HG03432 (cell line): ENCODE measurements around the gene ILK.

Experiments used
- ATAC-seq: cut with Tn5 transposase; IDR thresholded peaks from one replicate; pipeline ENCODE4 v1.9.1; 2021; ENCODE audit warnings: mild to moderate bottlenecking, moderate library complexity; ENCODE audit not compliant: unreplicated experiment

ILK gene

GRCh38 chr11:6603287-6604080 is at the start of gene ILK, which contains the start of gene RRP8:
Gene ILK (plus strand): TSS chr11:6603774. CDS start chr11:6604272, 498 bp downstream.
Gene RRP8 (minus strand): TSS chr11:6603616. CDS start chr11:6603502, 114 bp downstream.
- peak; percentile 82 for ATAC-seq

- ATAC-seq = no peak
Observed at GRCh38 chr11:6554828-6555706, 48.5 kb upstream of the ILK start.

- ATAC-seq = no peak
Observed at GRCh38 chr11:6556139-6556949, 47.2 kb upstream of the ILK start.

- no peak for ATAC-seq
Observed at GRCh38 chr11:6557063-6557462, 46.5 kb upstream of the ILK start.

- no peak for ATAC-seq
Observed at GRCh38 chr11:6557761-6558674, 45.6 kb upstream of the ILK start.

- ATAC-seq = no peak
Observed at GRCh38 chr11:6559369-6559768, 44.2 kb upstream of the ILK start.

- ATAC-seq = no peak
Observed at GRCh38 chr11:6561288-6561687, 42.3 kb upstream of the ILK start.

- no peak for ATAC-seq
Observed at GRCh38 chr11:6563121-6563619, 40.4 kb upstream of the ILK start.

GRCh38 chr11:6563667-6564066 is 39.9 kb upstream of the ILK start:
- no peak for ATAC-seq

GRCh38 chr11:6565325-6565724 is 38.2 kb upstream of the ILK start:
- no peak for ATAC-seq

GRCh38 chr11:6565988-6566703 is 37.4 kb upstream of the ILK start:
- no peak for ATAC-seq

GRCh38 chr11:6566704-6567370 is 36.7 kb upstream of the ILK start:
- no peak for ATAC-seq

- ATAC-seq = no peak
Observed at GRCh38 chr11:6567371-6567745, 36.2 kb upstream of the ILK start.

GRCh38 chr11:6568191-6568918 is 35.2 kb upstream of the ILK start:
- no peak for ATAC-seq

- ATAC-seq = no peak
Observed at GRCh38 chr11:6569706-6570105, 33.9 kb upstream of the ILK start.

GRCh38 chr11:6570691-6571427 is 32.7 kb upstream of the ILK start:
- ATAC-seq = no peak

GRCh38 chr11:6571434-6572008 is 32.1 kb upstream of the ILK start:
- ATAC-seq = no peak
